HG02798 (cell line): ENCODE data around the gene EDIL3.
"Not testable (repeated sequence)": the region's sequence is repeated elsewhere in the genome, so short reads cannot be mapped to it uniquely, and the experiment has no call there.

ENCODE experiments used
- ATAC-seq: cut with Tn5 transposase; IDR thresholded peaks from one replicate; pipeline ENCODE4 v1.9.1; 2021; ENCODE audit warnings: mild to moderate bottlenecking; ENCODE audit not compliant: unreplicated experiment, poor library complexity

Gene EDIL3

GRCh38 chr5:84381502-84382362, 2.9 kb downstream of the EDIL3 start:
- no peak for ATAC-seq

DNA sequence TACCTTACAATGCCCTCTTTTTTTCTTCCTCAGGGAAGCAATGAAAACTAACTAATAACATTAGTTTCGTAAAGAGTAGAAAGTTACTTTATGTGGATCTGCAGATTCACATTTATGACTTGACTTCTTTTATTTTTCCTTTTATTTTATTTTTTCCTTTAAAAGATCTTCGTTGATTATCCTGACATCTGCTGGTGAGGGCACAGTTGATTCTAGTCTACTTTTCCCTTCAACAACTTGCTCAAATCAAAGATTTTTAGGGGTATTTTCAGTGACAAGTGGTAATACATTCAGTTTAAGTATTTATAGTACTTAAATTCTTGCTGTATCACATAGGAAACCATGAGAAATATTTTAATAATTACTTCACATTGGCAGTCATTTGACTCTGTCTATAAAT, 4.9 kb downstream of the EDIL3 start:
- ATAC-seq, result no peak

DNA sequence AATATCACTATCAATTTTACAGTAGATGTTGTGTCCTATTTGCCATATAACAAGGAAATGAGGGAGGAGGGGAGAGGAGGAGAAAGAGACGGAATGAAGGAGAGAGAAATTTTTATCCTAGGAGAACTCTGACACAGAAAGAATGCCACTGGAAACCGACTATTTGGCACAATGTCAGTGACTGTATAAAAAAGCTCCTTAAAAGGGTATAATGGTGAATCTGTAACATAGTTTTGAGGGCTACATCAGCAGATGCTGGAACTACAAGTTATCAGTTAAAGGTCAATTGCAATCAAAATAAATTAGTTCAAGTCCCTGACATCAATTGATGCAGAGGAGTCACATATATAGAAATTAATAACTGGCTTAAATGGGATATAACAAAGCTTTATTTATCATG, 5.7 kb downstream of the EDIL3 start:
- no peak for ATAC-seq

GRCh38 chr5:84378420-84378819, 6.3 kb downstream of the EDIL3 start:
- no peak for ATAC-seq

GRCh38 chr5:84376346-84376745, 8.3 kb downstream of the EDIL3 start:
- ATAC-seq, result no peak

DNA sequence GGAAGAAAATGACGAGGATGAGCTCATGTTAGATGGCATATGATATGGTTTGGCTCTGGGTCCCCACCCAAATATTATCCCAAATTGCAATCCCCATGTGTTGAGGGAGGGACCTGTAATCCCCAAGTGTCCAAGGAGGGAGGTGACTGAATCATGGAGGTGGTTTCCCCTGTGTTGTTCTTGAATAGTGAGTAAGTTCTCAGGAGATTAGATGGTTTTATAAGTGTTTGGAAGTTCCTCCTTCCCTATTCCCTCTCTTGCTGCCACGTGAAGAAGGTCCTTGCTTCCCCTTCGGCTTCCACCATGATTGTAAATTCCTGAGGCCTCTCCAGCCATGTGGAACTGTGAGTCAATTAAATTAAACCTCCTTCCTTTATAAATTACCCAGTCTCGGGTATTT, 10.1 kb downstream of the EDIL3 start:
- no peak for ATAC-seq

DNA sequence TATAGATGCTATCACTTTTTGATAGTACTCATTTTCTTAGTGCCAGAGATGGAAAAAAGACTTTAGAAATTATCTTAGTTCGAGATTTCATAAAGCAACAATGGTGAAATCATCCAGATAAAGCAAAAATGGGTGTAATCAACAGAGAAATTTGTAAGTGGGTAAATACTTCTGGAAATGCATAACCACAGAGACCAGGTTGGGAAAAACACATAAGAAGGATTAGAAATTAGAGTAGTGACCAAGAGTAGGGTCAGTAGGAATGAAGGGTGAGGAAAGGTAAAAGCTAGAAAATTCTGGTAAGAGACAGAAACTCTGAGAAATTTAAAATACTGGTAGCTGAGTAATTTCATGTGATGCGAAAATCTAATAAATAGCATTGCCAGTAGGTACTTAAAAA, 11.2 kb downstream of the EDIL3 start:
- no peak for ATAC-seq

GRCh38 chr5:84372066-84372695, 12.5 kb downstream of the EDIL3 start:
- no peak for ATAC-seq

- no peak for ATAC-seq
These were observed 14.5 kb downstream of the EDIL3 start for GRCh38 chr5:84370176-84370575.

- ATAC-seq, result no peak
These were observed 20.6 kb downstream of the EDIL3 start for GRCh38 chr5:84364043-84364442.

GRCh38 chr5:84362061-84362720, 22.5 kb downstream of the EDIL3 start:
- ATAC-seq, result no peak

DNA sequence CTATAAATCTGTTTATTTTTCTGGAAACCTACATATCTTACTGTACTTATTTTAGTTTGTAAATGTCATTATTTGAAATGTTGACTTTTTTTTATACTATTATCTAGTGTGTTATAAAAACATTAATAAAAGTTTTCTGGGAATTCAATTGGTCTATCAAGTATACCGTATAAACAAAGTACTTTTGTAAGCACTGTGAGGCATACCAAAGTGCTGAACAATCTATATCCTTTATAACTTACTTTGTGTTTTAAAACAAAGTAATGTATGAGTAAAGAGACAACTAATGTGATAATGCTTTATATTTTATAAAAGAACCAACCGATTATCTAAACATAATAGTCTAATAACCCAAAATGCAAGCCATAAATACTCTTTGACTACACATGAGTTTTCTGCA, 23.1 kb downstream of the EDIL3 start:
- ATAC-seq, result no peak

GRCh38 chr5:84360056-84360455, 24.6 kb downstream of the EDIL3 start:
- ATAC-seq, result no peak

DNA sequence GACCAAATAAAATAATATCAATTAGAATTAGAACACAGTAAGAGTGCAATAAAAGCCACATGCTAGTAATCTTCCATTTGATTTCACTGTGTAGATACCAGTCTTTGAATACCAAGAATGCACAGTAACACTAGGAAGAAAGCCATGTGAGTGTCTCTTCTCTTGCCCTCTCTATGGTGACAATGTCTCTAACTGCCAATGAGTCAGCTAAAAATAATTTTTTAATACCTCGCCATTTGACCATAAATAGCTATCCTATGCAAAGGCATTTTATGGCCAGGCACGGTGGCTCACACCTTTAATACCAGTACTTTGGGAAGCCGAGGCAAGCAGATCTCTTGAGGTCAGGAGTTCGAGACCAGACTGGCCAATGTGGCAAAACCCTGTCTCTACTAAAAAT, 30.6 kb downstream of the EDIL3 start:
- no peak for ATAC-seq

GRCh38 chr5:84344788-84345187, 39.9 kb downstream of the EDIL3 start:
- no peak for ATAC-seq

DNA sequence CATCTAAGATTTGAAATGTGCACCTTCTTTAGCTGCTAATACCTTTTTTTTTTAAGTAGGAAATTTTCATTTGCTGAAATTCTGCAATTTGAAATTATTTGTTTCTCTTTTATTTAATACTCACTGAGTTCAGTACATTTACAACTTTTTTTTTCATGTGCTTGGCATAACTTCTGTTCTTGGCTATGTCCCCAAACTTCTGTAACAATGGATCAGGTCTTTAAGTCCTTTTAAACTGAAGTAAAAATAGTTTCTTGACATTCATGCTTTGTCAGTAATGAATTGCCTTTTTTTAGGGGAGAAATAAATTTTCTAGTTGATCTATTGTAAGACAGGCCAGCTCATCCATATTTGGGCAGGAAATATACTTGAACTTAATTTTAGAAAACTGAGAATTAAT, 41.5 kb downstream of the EDIL3 start:
- no peak for ATAC-seq

- ATAC-seq, result no peak
These were observed 52.6 kb downstream of the EDIL3 start for GRCh38 chr5:84332106-84332505.

GRCh38 chr5:84327591-84327990, 57.1 kb downstream of the EDIL3 start:
- ATAC-seq, result no peak

- ATAC-seq, result no peak
These were observed 62.0 kb downstream of the EDIL3 start for GRCh38 chr5:84322646-84323045.

- ATAC-seq, result not testable (repeated sequence)
These were observed 66.9 kb downstream of the EDIL3 start for GRCh38 chr5:84317826-84318225.

- not testable (repeated sequence) for ATAC-seq
These were observed 72.4 kb downstream of the EDIL3 start for GRCh38 chr5:84312280-84312679.
